ENCODE data around the gene LUZP2.

LUZP2 gene

GRCh38 chr11:24636291-24636629 lies 139.4 kb downstream of the LUZP2 start:
- no peak for DNase-seq

GRCh38 chr11:24637520-24637919 lies 140.7 kb downstream of the LUZP2 start:
- no peak for DNase-seq

GRCh38 chr11:24642648-24643047 lies 145.8 kb downstream of the LUZP2 start:
- no peak for DNase-seq

- DNase-seq = no peak
These were observed 148.7 kb downstream of the LUZP2 start for GRCh38 chr11:24645563-24645962.

GRCh38 chr11:24651873-24652272 lies 155.0 kb downstream of the LUZP2 start:
- no peak for DNase-seq

- no peak for DNase-seq
These were observed 157.0 kb downstream of the LUZP2 start for GRCh38 chr11:24653901-24654300.

GRCh38 chr11:24661331-24661730 lies 164.5 kb downstream of the LUZP2 start:
- DNase-seq = no peak

- no peak for DNase-seq
These were observed 167.5 kb downstream of the LUZP2 start for GRCh38 chr11:24664399-24664798.

- DNase-seq = no peak
These were observed 170.6 kb downstream of the LUZP2 start for GRCh38 chr11:24667353-24667968.

GRCh38 chr11:24678703-24679348 lies 182.0 kb downstream of the LUZP2 start:
- no peak for DNase-seq

GRCh38 chr11:24679821-24680351 lies 183.0 kb downstream of the LUZP2 start:
- DNase-seq = no peak

GRCh38 chr11:24683583-24683982 lies 186.7 kb downstream of the LUZP2 start:
- no peak for DNase-seq

GRCh38 chr11:24685821-24686220 lies 189.0 kb downstream of the LUZP2 start:
- DNase-seq = no peak

- DNase-seq = no peak
These were observed 190.8 kb downstream of the LUZP2 start for GRCh38 chr11:24687531-24688147.

GRCh38 chr11:24688981-24689380 lies 192.1 kb downstream of the LUZP2 start:
- DNase-seq = no peak

- no peak for DNase-seq
These were observed 200.8 kb downstream of the LUZP2 start for GRCh38 chr11:24697522-24698111.

- no peak for DNase-seq
These were observed 207.9 kb downstream of the LUZP2 start for GRCh38 chr11:24704716-24705115.

GRCh38 chr11:24705474-24705873 lies 208.6 kb downstream of the LUZP2 start:
- no peak for DNase-seq

GRCh38 chr11:24708616-24709015 lies 211.8 kb downstream of the LUZP2 start:
- no peak for DNase-seq

- DNase-seq = no peak
These were observed 213.2 kb downstream of the LUZP2 start for GRCh38 chr11:24709928-24710565.

- DNase-seq = no peak
These were observed 217.7 kb downstream of the LUZP2 start for GRCh38 chr11:24714601-24715000.

- DNase-seq = no peak
These were observed 219.6 kb downstream of the LUZP2 start for GRCh38 chr11:24716403-24716802.

- no peak for DNase-seq
These were observed 226.4 kb downstream of the LUZP2 start for GRCh38 chr11:24723231-24723630.
